Pulmonary artery endothelial cell (primary cell): ENCODE data around the gene FAT3. TPM values are rescaled to one million over a fixed set of nuclear protein-coding genes. Genes with fewer than 3 reads are reported as not detected.

Experiments used
- DNase-seq: peaks from one replicate; pipeline ENCODE4 v3.0.0-alpha.2; 2011; ENCODE audit warnings: low read depth, low spot score
- total RNA-seq: library from RNA; depleted of rRNA; stranded (reverse); fragments of >200 nt; gene quantifications from 2 replicates; pipeline ENCODE4 v1.2.3, GENCODE V29; 2014

The FAT3 gene
- total RNA-seq = under 0.01 TPM in 1 of 2 replicates, not detected in the other

- DNase-seq = no peak
Observed at GRCh38 chr11:92224407-92225124, at the start of gene FAT3. FAT3 (plus strand) TSS chr11:92224818; CDS start chr11:92352113, 127,295 bp downstream.

- no peak for DNase-seq
Observed at GRCh38 chr11:92179017-92179670, 45.5 kb upstream of the FAT3 start.

- no peak for DNase-seq
Observed at GRCh38 chr11:92180226-92180625, 44.4 kb upstream of the FAT3 start.

- DNase-seq = no peak
Observed at GRCh38 chr11:92180664-92181251, 43.9 kb upstream of the FAT3 start.

GRCh38 chr11:92190535-92191206 lies 33.9 kb upstream of the FAT3 start:
- DNase-seq = no peak

GRCh38 chr11:92192141-92192540 lies 32.5 kb upstream of the FAT3 start:
- no peak for DNase-seq

GRCh38 chr11:92198268-92198667 lies 26.4 kb upstream of the FAT3 start:
- no peak for DNase-seq

- DNase-seq = no peak
Observed at GRCh38 chr11:92199991-92200390, 24.6 kb upstream of the FAT3 start.

- DNase-seq = no peak
Observed at GRCh38 chr11:92204731-92205130, 19.9 kb upstream of the FAT3 start.

- no peak for DNase-seq
Observed at GRCh38 chr11:92206441-92206840, 18.2 kb upstream of the FAT3 start.

GRCh38 chr11:92211576-92212167 lies 12.9 kb upstream of the FAT3 start:
- DNase-seq = no peak

GRCh38 chr11:92212530-92212929 lies 12.1 kb upstream of the FAT3 start:
- DNase-seq = no peak

- no peak for DNase-seq
Observed at GRCh38 chr11:92216789-92217188, 7.8 kb upstream of the FAT3 start.

- no peak for DNase-seq
Observed at GRCh38 chr11:92219476-92219875, 5.1 kb upstream of the FAT3 start.

- DNase-seq = no peak
Observed at GRCh38 chr11:92222701-92223100, 1.9 kb upstream of the FAT3 start.

- DNase-seq = no peak
Observed at GRCh38 chr11:92224054-92224406, 588 bp upstream of the FAT3 start.

- no peak for DNase-seq
Observed at GRCh38 chr11:92225125-92225567, 528 bp downstream of the FAT3 start.

GRCh38 chr11:92225568-92226330 lies 1.1 kb downstream of the FAT3 start:
- DNase-seq = no peak

GRCh38 chr11:92226331-92227229 lies 2.0 kb downstream of the FAT3 start:
- no peak for DNase-seq

- DNase-seq = no peak
Observed at GRCh38 chr11:92227230-92227814, 2.7 kb downstream of the FAT3 start.
